ENCODE results near the gene SCUBE1.

Gene SCUBE1

DNA sequence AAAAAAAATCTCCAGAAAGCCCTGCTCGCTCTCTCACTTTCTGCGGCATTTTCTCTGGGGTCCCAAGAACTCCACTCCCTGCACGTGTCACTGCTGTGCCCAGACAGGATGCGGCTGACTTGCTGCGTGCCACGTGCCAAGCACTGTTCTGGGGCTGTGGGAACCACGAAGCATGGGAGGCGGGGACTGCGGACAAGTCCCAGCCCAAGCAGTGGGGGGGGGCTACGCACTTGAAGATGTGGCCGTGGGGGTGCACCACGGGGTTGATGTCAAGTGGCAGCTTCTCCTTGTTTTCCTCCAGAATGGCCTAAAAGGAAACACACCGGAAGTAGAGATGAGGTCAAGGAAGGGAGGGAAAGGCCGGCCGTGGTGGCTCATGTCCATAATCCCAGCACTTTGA is 167.1 kb downstream of the SCUBE1 start:
- Histone ChIP-seq H3K27ac (no peak overlapping the region), H3K36me3 (peaks cover 92% of the 10 kb centered on the region), H3K4me3 (ENCODE audit: low read depth in 1 of 2, low read length in 1 of 2) (no peak overlapping the region), H3K4me1 (ENCODE audit: control insufficient read depth in 1 of 2, insufficient read depth in 1 of 2, low read depth in 1 of 2, low read length in 1 of 2) (peaks cover 5 to 9% of the 10 kb centered on the region in 2 experiments), H3K9me3 (no peaks in the 10 kb centered on the region), H3K27me3 (no peaks in the 10 kb centered on the region)
- TF ChIP-seq CTCF (IDR thresholded peaks at IDR 0.05): no peak

DNA sequence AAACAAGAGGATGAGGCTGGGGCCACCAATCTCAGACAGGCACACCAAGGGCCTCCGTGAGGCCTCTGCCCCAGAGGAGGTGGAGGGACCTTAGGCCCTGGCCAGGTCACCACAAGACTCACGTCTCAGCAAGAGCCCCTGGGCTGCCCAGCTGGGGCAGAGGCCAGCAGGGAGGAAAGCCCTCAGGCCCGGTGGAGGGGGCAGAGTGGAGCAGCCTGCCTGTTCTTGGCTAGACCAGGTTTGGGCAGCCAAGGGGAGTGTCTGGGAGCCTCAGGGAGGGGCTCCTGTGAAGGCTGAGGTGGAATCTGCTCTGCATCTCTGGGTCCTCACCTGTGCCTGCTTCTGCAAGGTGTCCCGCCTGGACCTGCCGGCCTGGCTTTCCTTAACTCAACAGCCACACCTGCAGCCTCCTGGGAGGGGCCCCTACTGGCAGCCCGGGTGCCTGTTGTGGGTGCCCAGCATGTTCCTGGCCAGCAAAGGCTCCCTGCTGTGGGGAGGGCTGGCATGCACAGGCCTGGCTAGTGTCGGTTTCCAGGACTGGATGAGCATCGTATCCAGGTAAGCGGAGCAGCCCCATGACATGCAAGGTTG is 168.1 kb downstream of the SCUBE1 start:
- TF ChIP-seq CTCF (IDR thresholded peaks at IDR 0.05): no peak
- no peak overlapping the region for H3K27ac ChIP-seq
- H3K4me1 ChIP-seq (ENCODE audit: control insufficient read depth in 1 of 2, insufficient read depth in 1 of 2, low read depth in 1 of 2, low read length in 1 of 2): peaks cover 10 to 18% of the 10 kb centered on the region in 2 experiments
- no peak overlapping the region for H3K4me3 ChIP-seq (ENCODE audit: low read depth in 1 of 2, low read length in 1 of 2)
- peaks cover 92% of the 10 kb centered on the region for H3K36me3 ChIP-seq
- H3K9me3 ChIP-seq: no peaks in the 10 kb centered on the region
- H3K27me3 ChIP-seq: no peaks in the 10 kb centered on the region

DNA sequence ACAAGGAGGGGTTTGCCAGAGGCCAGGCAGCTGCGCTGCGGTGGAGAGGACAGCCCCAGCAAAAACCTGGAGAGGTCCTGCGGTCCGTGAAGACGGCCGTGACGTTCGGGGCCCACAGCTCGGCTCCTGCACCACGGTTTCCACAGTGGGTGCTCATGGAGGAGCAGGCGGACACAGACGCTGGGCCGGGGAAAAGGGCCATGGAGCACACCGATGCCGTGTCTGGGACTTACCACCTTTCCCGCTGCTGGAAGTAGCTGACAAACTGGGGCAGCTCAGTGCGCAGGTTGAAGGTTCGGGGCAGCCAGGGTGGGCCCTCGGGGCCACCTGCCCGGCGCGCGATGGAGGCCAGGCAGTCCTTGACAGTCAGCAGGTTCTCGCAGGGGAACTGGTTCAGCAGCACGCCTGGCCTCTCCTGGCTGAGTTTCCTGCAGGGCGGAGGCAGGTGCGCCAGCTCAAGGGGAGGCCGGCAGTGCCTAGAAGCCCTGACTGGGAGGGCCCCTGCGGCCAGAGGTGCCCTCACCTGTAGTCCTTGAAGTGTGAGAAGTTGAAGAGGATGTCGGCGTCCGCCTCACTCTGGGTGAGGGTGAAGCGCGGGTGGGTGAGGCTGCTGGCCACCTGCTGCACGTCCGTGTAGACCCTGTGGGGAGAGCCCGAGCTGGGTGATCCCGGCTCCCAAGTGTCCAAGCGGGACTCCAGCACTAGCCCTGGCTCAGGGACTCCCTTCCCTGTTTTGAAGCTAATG is 169.0 kb downstream of the SCUBE1 start:
- no peak for TF ChIP-seq CTCF (IDR thresholded peaks at IDR 0.05)
- Histone ChIP-seq H3K4me1 (ENCODE audit: control insufficient read depth in 1 of 2, insufficient read depth in 1 of 2, low read depth in 1 of 2, low read length in 1 of 2) (peaks cover 10 to 18% of the 10 kb centered on the region in 2 experiments), H3K9me3 (no peaks in the 10 kb centered on the region), H3K27ac (no peak overlapping the region), H3K4me3 (ENCODE audit: low read depth in 1 of 2, low read length in 1 of 2) (no peak overlapping the region), H3K36me3 (peaks cover 92% of the 10 kb centered on the region), H3K27me3 (no peaks in the 10 kb centered on the region)

- TF ChIP-seq CTCF (IDR thresholded peaks at IDR 0.05): no peak
- Histone ChIP-seq H3K27ac (no peak overlapping the region), H3K4me1 (ENCODE audit: control insufficient read depth in 1 of 2, insufficient read depth in 1 of 2, low read depth in 1 of 2, low read length in 1 of 2) (peaks cover 10 to 18% of the 10 kb centered on the region in 2 experiments), H3K27me3 (no peaks in the 10 kb centered on the region), H3K36me3 (peaks cover 92% of the 10 kb centered on the region), H3K4me3 (ENCODE audit: low read depth in 1 of 2, low read length in 1 of 2) (no peak overlapping the region), H3K9me3 (no peaks in the 10 kb centered on the region)
These were observed 169.6 kb downstream of the SCUBE1 start for GRCh38 chr22:43173566-43173965.

GRCh38 chr22:43172191-43172590 is 171.0 kb downstream of the SCUBE1 start:
- Histone ChIP-seq H3K4me3 (ENCODE audit: low read depth in 1 of 2, low read length in 1 of 2) (no peak overlapping the region), H3K27ac (no peak overlapping the region), H3K4me1 (ENCODE audit: control insufficient read depth in 1 of 2, insufficient read depth in 1 of 2, low read depth in 1 of 2, low read length in 1 of 2) (peaks cover 10 to 21% of the 10 kb centered on the region in 2 experiments), H3K27me3 (no peaks in the 10 kb centered on the region), H3K36me3 (peaks cover 96% of the 10 kb centered on the region), H3K9me3 (no peaks in the 10 kb centered on the region)
- no peak for TF ChIP-seq CTCF (IDR thresholded peaks at IDR 0.05)
